T-cell (primary cell): ENCODE data around the gene C16orf86. TPM values are rescaled to one million over a fixed set of nuclear protein-coding genes. Genes with fewer than 3 reads are reported as not detected.

ENCODE experiments used
- ATAC-seq, 4 experiments: fragments of 200-7000 bp in 3 of 4; fragments of 150-1000 bp in 1 of 4; cut with Tn5 transposase; replicated peaks in 1 of 4; 1 replicate in 3 of 4; 2 replicates in 1 of 4; pipeline ENCODE4 v1.10.0; 2021; ENCODE audit warnings: moderate library complexity in 3 of 4, mild to moderate bottlenecking in 2 of 4, moderate number of reproducible peaks in 1 of 4
- CTCF ChIA-PET, 2 donors: fragments of 300-600 bp; sonication (Branson Sonifier 250); formaldehyde crosslinking; loops; one replicate each; lab custom pipeline; 2022; ENCODE audit warnings: antibody characterized with exemption in 2 of 2; lab: Charles Lee
- POLR2A ChIA-PET, 2 donors: fragments of 300-600 bp; sonication (Branson Sonifier 250); formaldehyde crosslinking; loops; one replicate each; lab custom pipeline; 2022; ENCODE audit warnings: antibody characterized with exemption in 2 of 2; lab: Charles Lee
- DNase-seq, 35 experiments: peaks; one replicate each; pipeline versions ENCODE4 v3.0.0 to v3.0.0-alpha.2; 2013 to 2023
- H3K27ac ChIP-seq: one replicate; pipeline ENCODE4 v1.5.1; 2013; ENCODE audit warnings: low read length
- H3K27me3 ChIP-seq, 2 experiments: replicated peaks in 1 of 2; 1 replicate in 1 of 2; 2 replicates in 1 of 2; pipeline versions ENCODE4 v1.6.1 to v1.7.0; 2013; ENCODE audit warnings: low read length in 1 of 2, mixed read lengths in 1 of 2; ENCODE audit not compliant: control insufficient read depth in 2 of 2, insufficient read depth in 2 of 2; ENCODE audit errors: extremely low read depth in 1 of 2
- H3K36me3 ChIP-seq, 2 donors: 1 replicate in 1 of 2; 2 replicates in 1 of 2; pipeline versions ENCODE4 v1.6.1 to v1.7.0; 2013; ENCODE audit warnings: low read length in 1 of 2; ENCODE audit not compliant: control insufficient read depth in 2 of 2, insufficient read depth in 1 of 2; ENCODE audit errors: extremely low read depth in 1 of 2
- H3K4me1 ChIP-seq, 2 experiments: 1 replicate in 1 of 2; 2 replicates in 1 of 2; pipeline versions ENCODE4 v1.6.1 to v1.7.0; 2013; ENCODE audit warnings: low read length in 2 of 2, mixed read lengths in 1 of 2; ENCODE audit not compliant: insufficient read depth in 2 of 2, control insufficient read depth in 1 of 2; ENCODE audit errors: extremely low read depth in 1 of 2
- H3K4me3 ChIP-seq, 2 donors: 1 replicate in 1 of 2; 2 replicates in 1 of 2; pipeline versions ENCODE4 v1.5.1 to v1.7.0; 2013; ENCODE audit warnings: mild to moderate bottlenecking in 2 of 2, low read length in 1 of 2, moderate library complexity in 1 of 2; ENCODE audit not compliant: control insufficient read depth in 1 of 2; ENCODE audit errors: extremely low read depth in 1 of 2
- H3K9me3 ChIP-seq: 2 replicates; pipeline ENCODE4 v1.7.0; 2013
- H3K27ac Mint-ChIP-seq, 2 donors: one replicate each; pipeline ENCODE4 v1.8.0; 2020 to 2021; ENCODE audit warnings: mild to moderate bottlenecking in 2 of 2, mixed read lengths in 2 of 2
- H3K27me3 Mint-ChIP-seq, 2 donors: one replicate each; pipeline ENCODE4 v1.8.0; 2021 to 2022; ENCODE audit warnings: mixed read lengths in 2 of 2
- H3K36me3 Mint-ChIP-seq: one replicate; pipeline ENCODE4 v1.8.0; 2021; ENCODE audit warnings: mixed read lengths
- H3K4me1 Mint-ChIP-seq, 3 donors: one replicate each; pipeline ENCODE4 v1.8.0; 2020 to 2022; ENCODE audit warnings: mixed read lengths in 3 of 3, mild to moderate bottlenecking in 1 of 3
- H3K4me3 Mint-ChIP-seq, 3 donors: one replicate each; pipeline ENCODE4 v1.8.0; 2020 to 2022; ENCODE audit warnings: mild to moderate bottlenecking in 3 of 3, mixed read lengths in 3 of 3, moderate library complexity in 3 of 3
- H3K9me3 Mint-ChIP-seq, 3 donors: one replicate each; pipeline ENCODE4 v1.8.0; 2020 to 2022; ENCODE audit warnings: mixed read lengths in 3 of 3
- WGBS: methylation state at CpG from one replicate; pipeline ENCODE4 v1.1.5; 2013; ENCODE audit warnings: missing lambda C conversion rate; ENCODE audit not compliant: insufficient coverage; 5-methylcytosine and 5-hydroxymethylcytosine counted together
- total RNA-seq, 35 experiments: library from RNA in 6 of 35; stranded (reverse) in 6 of 35; fragments of 120-200 nt in 1 of 35; gene quantifications; one replicate each; pipeline versions ENCODE4 v1.2.1 to v1.2.4 and lab custom pipeline; 2013 to 2026

The C16orf86 gene
- total RNA-seq, 5 donors from 2014 or later (not counting 1 experiment from before 2014, with no cell fraction given), result 1.9 to 6.7 (median 5.4) TPM

- no peak overlapping the region for H3K4me3 Mint-ChIP-seq
- no peaks in the 10 kb centered on the region for H3K27me3 ChIP-seq
- H3K36me3 Mint-ChIP-seq, result peaks cover 24% of the 10 kb centered on the region
- no peak overlapping the region for H3K27ac Mint-ChIP-seq
- H3K27me3 Mint-ChIP-seq, result no peaks in the 10 kb centered on the region
- WGBS, result 97% methylated on average over 23 of the region's 65 CpGs
- CTCF ChIA-PET, result no interaction called here
- H3K4me1 Mint-ChIP-seq, result peaks cover 18 to 26% (median 21%) of the 10 kb centered on the region in 3 donors
- POLR2A ChIA-PET, result interaction anchor here in 1 of 2 donors (0.5 kb wide), 1 partner anchor 25 kb away, joined by 4 read pairs; no protein-coding TSS in a partner anchor
- peaks cover 15 to 65% of the 10 kb centered on the region in 2 donors for H3K36me3 ChIP-seq
- no peak for ATAC-seq
- H3K4me1 ChIP-seq, result peaks cover 0 to 33% of the 10 kb centered on the region in 2 experiments
- H3K4me3 ChIP-seq, result no peak overlapping the region
- no peaks in the 10 kb centered on the region for H3K9me3 ChIP-seq
- no peak for DNase-seq
- no peak overlapping the region for H3K27ac ChIP-seq
- no peaks in the 10 kb centered on the region for H3K9me3 Mint-ChIP-seq
These were observed 18.4 kb upstream of the C16orf86 start for GRCh38 chr16:67648088-67648763.

GRCh38 chr16:67648764-67649407, 17.7 kb upstream of the C16orf86 start:
- Mint-ChIP-seq H3K27ac (no peak overlapping the region), H3K27me3 (no peaks in the 10 kb centered on the region), H3K36me3 (peaks cover 24% of the 10 kb centered on the region), H3K4me1 (peaks cover 18 to 25% (median 21%) of the 10 kb centered on the region in 3 donors), H3K4me3 (no peak overlapping the region), H3K9me3 (no peaks in the 10 kb centered on the region)
- Histone ChIP-seq H3K9me3 (no peaks in the 10 kb centered on the region), H3K4me3 (no peak overlapping the region), H3K4me1 (peaks cover 0 to 33% of the 10 kb centered on the region in 2 experiments), H3K36me3 (peaks cover 18 to 68% of the 10 kb centered on the region in 2 donors), H3K27ac (no peak overlapping the region), H3K27me3 (no peaks in the 10 kb centered on the region)
- ATAC-seq (no peak), DNase-seq (no peak)
- WGBS, result 98% methylated on average over 29 of the region's 35 CpGs
- ChIA-PET CTCF (interaction anchor here in 1 of 2 donors (0.7 kb wide), 1 partner anchor 103 kb away, joined by 4 read pairs; no protein-coding TSS in a partner anchor), POLR2A (no interaction called here)

- ATAC-seq (no peak), DNase-seq (no peak)
- H3K27me3 Mint-ChIP-seq, result no peaks in the 10 kb centered on the region
- no peak overlapping the region for H3K27ac Mint-ChIP-seq
- Histone ChIP-seq H3K36me3 (peaks cover 18 to 73% of the 10 kb centered on the region in 2 donors), H3K27me3 (no peaks in the 10 kb centered on the region), H3K9me3 (no peaks in the 10 kb centered on the region), H3K4me1 (peaks cover 0 to 27% of the 10 kb centered on the region in 2 experiments), H3K27ac (no peak overlapping the region), H3K4me3 (no peak overlapping the region)
- POLR2A ChIA-PET, result no interaction called here
- H3K9me3 Mint-ChIP-seq, result no peaks in the 10 kb centered on the region
- peaks cover 27% of the 10 kb centered on the region for H3K36me3 Mint-ChIP-seq
- CTCF ChIA-PET, result no interaction called here
- 96% methylated on average over 34 of the region's 34 CpGs for WGBS
- peaks cover 14 to 20% (median 19%) of the 10 kb centered on the region in 3 donors for H3K4me1 Mint-ChIP-seq
- H3K4me3 Mint-ChIP-seq, result no peak overlapping the region
These were observed 17.1 kb upstream of the C16orf86 start for GRCh38 chr16:67649494-67649931.

- CTCF ChIA-PET, result no interaction called here
These were observed 16.6 kb upstream of the C16orf86 start for GRCh38 chr16:67650023-67650422.

GRCh38 chr16:67651039-67651438, 15.6 kb upstream of the C16orf86 start:
- Mint-ChIP-seq H3K4me1 (peaks cover 8 to 18% (median 18%) of the 10 kb centered on the region in 3 donors), H3K36me3 (peaks cover 38% of the 10 kb centered on the region), H3K27me3 (no peaks in the 10 kb centered on the region), H3K4me3 (no peak overlapping the region), H3K9me3 (no peaks in the 10 kb centered on the region), H3K27ac (peak overlapping the region; percentile 71 to 79)
- WGBS, result 95% methylated on average over 4 of the region's 7 CpGs
- POLR2A ChIA-PET, result interaction anchor here in 1 of 2 donors (0.6 kb wide), 1 partner anchor 131 kb away, joined by 8 read pairs; no protein-coding TSS in a partner anchor
- H3K4me1 ChIP-seq, result peaks cover 0 to 15% of the 10 kb centered on the region in 2 experiments
- H3K36me3 ChIP-seq, result peaks cover 21 to 84% of the 10 kb centered on the region in 2 donors
- no peak for ATAC-seq
- no peak for DNase-seq
- H3K27ac ChIP-seq, result no peak overlapping the region
- CTCF ChIA-PET, result interaction anchor here in 1 of 2 donors (1.0 kb wide), 1 partner anchor 130 kb away, joined by 3 read pairs; no protein-coding TSS in a partner anchor
- no peak overlapping the region for H3K4me3 ChIP-seq
- H3K27me3 ChIP-seq, result no peaks in the 10 kb centered on the region
- H3K9me3 ChIP-seq, result no peaks in the 10 kb centered on the region

More at GRCh38 chr16:67650023-67650422, 16.6 kb upstream of the C16orf86 start:
- Mint-ChIP-seq H3K4me1 (peaks cover 12 to 19% (median 18%) of the 10 kb centered on the region in 3 donors), H3K9me3 (no peaks in the 10 kb centered on the region), H3K27me3 (no peaks in the 10 kb centered on the region), H3K4me3 (no peak overlapping the region), H3K36me3 (peaks cover 31% of the 10 kb centered on the region), H3K27ac (no peak overlapping the region)
- no peak for DNase-seq
- Histone ChIP-seq H3K27me3 (no peaks in the 10 kb centered on the region), H3K4me1 (peaks cover 0 to 25% of the 10 kb centered on the region in 2 experiments), H3K27ac (no peak overlapping the region), H3K4me3 (no peak overlapping the region), H3K9me3 (no peaks in the 10 kb centered on the region), H3K36me3 (peaks cover 18 to 78% of the 10 kb centered on the region in 2 donors)
- 91% methylated on average over 5 of the region's 8 CpGs for WGBS
- ATAC-seq, result no peak
- POLR2A ChIA-PET, result no interaction called here

GRCh38 chr16:67651847-67652246, 14.8 kb upstream of the C16orf86 start:
- H3K27me3 Mint-ChIP-seq, result no peaks in the 10 kb centered on the region
- H3K27ac ChIP-seq, result no peak overlapping the region
- no peak overlapping the region for H3K4me3 Mint-ChIP-seq
- H3K9me3 Mint-ChIP-seq, result no peaks in the 10 kb centered on the region
- WGBS, result 86% methylated on average over 2 of the region's 4 CpGs
- H3K4me3 ChIP-seq, result no peak overlapping the region
- ATAC-seq, result no peak
- peak overlapping the region; percentile 61 to 71 for H3K27ac Mint-ChIP-seq
- H3K36me3 ChIP-seq, result peaks cover 22 to 82% of the 10 kb centered on the region in 2 donors
- H3K4me1 Mint-ChIP-seq, result peaks cover 4 to 18% (median 14%) of the 10 kb centered on the region in 3 donors
- no peaks in the 10 kb centered on the region for H3K27me3 ChIP-seq
- ChIA-PET CTCF (no interaction called here), POLR2A (no interaction called here)
- H3K9me3 ChIP-seq, result no peaks in the 10 kb centered on the region
- peaks cover 38% of the 10 kb centered on the region for H3K36me3 Mint-ChIP-seq
- DNase-seq, result no peak
- peaks cover 0 to 6% of the 10 kb centered on the region in 2 experiments for H3K4me1 ChIP-seq
